Left kidney (tissue), 2 donors: ENCODE data around the gene WDR4. TPM values are rescaled to one million over a fixed set of nuclear protein-coding genes. Genes with fewer than 3 reads are reported as not detected.
"Not testable (repeated sequence)": the region's sequence is repeated elsewhere in the genome, so short reads cannot be mapped to it uniquely, and the experiment has no call there.

Source experiments
- DNase-seq: peaks from one replicate; pipeline ENCODE4 v3.0.0-alpha.2; 2013
- polyA plus RNA-seq: library from polyadenylated mRNA; unstranded; fragments of 120-200 nt; gene quantifications from one replicate; pipeline ENCODE4 v1.2.1, GENCODE V29; 2013; ENCODE audit not compliant: insufficient read length

The WDR4 gene
- polyA plus RNA-seq, 1 donor, result 11.8 TPM

DNA sequence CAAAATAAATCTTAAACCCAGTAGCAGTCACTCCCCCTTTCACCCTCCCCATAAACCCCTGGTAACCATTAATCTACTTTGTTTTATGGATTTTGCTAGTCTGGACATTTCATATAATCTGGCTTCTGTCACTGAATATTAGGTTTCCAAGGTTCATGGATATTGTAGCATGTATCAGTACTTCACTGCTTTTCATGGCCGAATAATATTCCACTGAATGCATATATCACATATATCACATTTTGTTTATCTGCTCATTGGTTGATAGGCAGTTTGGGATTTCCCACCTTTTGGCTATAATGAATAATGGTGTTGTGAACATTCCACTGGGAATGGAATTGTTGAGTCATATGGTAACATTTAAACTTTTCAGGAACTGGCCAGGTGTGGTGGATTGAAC is 4.6 kb upstream of the WDR4 start:
- DNase-seq, result no peak

GRCh38 chr21:42880352-42880751 is 1.0 kb upstream of the WDR4 start:
- DNase-seq, result no peak

DNA sequence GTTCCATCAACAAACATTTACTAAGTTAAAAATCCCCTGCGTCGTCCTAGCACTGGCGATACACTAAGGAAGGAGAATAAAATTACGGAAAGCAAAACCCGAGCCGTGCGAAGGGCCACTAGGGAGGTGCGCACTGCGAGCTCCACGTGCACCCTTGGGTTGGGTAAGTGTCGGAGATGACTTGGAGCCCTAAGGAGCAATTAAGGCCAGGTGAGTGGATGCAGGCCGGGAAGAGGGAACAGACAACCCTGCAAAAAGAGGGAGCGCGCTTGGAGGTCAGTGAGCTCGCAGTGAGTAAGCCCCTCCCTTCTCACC is 704 bp downstream of the WDR4 start:
- DNase-seq, result no peak

DNA sequence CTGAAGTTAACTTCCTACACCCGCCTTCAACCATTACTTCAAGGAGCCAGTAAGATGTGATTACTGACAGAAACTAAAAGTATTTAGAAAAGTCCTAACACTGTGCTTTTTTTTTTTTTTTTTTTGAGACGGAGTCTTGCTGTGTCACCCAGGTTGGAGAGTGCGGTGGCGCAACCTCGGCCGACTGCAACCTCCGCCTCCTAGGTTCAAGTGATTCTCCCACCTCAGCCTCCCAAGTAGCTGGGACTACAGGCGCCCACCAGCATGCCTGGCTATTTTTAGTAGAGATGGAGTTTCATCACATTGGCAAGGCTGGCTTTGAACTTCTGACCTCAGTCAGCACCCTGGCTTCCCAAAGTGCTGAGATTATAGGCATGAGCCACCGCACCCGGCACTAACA is 3.5 kb downstream of the WDR4 start:
- DNase-seq, result not testable (repeated sequence)

DNA sequence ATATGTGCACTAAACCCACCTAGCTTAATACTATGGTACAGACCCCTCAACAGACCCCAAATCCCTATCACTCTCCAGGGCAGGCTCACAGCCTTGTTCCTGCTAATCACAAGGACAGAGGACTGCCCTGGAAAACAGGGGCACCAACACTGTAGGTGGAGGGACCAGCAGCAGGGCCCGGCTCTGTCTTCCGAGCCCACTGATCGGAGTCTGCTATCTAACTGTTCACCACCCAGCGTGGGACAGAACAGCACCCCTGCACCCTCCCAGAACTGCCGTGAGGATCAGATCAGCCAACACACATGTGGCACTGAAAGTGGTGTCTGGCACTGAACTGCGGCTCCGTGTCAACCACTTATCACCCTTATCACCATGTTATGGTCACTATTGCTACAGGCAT is 6.2 kb downstream of the WDR4 start:
- DNase-seq, result no peak

- no peak for DNase-seq
Measured at GRCh38 chr21:42868196-42868595, 11.1 kb downstream of the WDR4 start.

- no peak for DNase-seq
Measured at GRCh38 chr21:42865776-42866160, 13.6 kb downstream of the WDR4 start.

GRCh38 chr21:42864815-42865775 is 14.2 kb downstream of the WDR4 start:
- DNase-seq, result no peak

DNA sequence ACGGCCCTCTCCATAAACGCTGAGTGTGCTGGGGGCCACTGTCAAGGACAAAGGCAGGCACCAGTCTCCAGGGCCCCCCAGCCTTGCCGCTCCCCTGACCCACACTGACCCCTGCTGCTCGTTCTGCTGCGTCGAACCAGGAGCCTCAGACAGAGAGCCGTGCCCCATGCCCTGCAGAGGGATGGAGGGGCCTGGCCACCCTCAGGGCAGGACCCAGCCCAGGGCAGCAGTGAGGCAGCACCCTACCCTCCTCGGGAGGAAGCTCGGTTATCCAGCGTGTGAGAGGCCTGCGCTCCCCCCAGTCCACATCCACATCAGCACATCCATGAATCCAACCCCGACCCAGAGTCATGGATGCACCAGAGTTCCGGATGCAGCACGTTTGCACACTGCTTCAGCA is 15.1 kb downstream of the WDR4 start:
- no peak for DNase-seq

DNA sequence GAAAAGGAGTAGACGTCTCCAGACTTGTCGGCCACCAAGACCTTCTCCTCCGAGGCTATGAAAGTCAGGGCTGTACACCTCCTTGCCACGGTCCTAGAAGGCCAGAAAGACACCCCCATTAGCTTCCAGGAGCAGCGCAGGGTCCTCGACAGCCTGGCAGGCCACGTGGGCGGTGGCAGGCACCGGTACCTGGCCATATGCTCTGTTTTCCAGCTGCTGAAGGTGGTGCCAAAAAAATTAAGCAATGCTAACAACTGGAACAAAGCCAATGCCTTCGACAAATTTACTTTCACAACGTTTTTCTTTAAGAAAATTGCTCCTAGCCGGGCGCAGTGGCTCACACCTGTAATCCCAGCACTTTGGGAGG is 15.9 kb downstream of the WDR4 start:
- DNase-seq, result no peak

GRCh38 chr21:42862774-42863503 is 16.4 kb downstream of the WDR4 start:
- DNase-seq, result no peak

- DNase-seq, result no peak
Measured at GRCh38 chr21:42861848-42862400, 17.4 kb downstream of the WDR4 start.

GRCh38 chr21:42861311-42861847 is 18.0 kb downstream of the WDR4 start:
- no peak for DNase-seq

DNA sequence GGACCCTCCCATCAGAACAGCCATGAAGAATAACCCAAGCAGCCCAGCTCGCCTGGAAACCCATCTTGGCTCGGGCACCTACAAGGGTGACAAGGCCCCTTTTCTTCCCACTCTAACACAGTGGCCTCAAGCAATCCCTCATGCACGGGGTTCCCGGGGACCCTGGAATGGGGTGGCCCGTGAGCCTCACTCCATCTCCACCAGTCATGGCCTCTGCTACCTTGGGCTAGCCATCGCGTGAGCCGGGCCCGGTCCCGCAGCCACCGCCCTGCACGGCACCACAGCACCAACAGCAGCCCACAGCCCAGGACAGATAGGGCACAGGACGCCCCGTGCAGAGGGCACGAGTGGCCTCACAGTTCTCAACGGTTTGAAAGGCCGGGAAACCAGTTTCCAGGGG is 19.0 kb downstream of the WDR4 start:
- DNase-seq, result no peak

DNA sequence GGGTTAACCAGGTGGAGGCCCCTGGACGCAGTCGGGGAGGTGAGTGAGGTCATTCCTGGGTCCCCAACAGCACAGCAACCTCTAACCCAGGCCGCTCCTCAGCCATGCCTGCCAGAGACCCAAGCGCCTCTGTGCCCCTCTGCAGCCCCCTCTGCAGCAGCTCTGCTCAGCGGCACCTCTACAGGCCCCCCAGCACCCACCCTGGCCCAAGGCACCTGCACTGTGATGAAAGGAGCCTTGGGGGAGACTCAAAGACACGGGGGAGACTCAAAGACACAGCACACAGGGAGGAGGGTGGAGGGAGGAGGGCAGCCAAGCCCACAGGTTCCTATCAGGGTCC is 19.5 kb downstream of the WDR4 start:
- no peak for DNase-seq

DNA sequence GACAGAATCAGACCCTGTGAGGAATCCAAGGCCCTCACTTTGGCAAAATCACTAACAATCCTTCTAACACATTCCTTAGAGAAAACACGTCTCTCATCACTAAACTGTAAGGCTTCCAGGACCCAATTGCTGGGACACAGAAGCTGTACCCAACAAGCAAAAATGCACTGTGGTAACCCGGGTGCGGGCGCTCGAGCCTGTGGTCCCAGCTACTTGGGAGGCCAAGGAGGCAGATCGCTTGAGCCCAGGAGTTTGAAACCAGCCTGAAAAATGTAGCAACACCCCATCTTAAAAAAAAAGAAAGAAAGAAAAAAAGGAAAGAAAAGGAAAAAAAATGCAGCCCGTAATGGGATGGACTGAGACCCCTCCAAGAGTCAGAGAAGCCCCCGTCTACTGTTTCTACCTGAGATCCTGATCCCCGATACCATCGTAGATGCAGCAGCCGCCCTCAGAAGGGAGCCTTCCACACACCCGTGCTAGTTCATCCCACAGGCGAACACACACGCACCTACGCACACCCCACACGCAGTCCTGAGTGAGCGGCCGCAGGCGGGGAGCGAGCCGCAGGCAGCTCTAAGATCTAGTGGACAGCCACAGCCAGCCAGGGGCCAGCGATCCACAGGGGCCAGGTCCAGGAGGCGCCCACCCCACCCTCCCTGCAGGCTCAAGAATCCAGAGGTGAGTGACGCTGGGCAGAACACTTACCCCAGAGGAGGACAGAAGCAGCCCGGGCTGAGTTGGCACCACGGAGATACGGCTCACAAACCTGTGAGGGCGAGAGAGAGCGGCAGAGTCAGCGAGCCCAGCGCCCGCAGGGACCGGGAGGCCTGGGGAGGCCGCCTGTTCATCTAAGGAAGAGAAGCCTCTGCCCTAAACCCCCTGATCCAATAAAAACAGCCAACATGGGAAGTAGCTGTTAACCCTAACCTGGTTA is 20.1 kb downstream of the WDR4 start:
- DNase-seq, result no peak

DNA sequence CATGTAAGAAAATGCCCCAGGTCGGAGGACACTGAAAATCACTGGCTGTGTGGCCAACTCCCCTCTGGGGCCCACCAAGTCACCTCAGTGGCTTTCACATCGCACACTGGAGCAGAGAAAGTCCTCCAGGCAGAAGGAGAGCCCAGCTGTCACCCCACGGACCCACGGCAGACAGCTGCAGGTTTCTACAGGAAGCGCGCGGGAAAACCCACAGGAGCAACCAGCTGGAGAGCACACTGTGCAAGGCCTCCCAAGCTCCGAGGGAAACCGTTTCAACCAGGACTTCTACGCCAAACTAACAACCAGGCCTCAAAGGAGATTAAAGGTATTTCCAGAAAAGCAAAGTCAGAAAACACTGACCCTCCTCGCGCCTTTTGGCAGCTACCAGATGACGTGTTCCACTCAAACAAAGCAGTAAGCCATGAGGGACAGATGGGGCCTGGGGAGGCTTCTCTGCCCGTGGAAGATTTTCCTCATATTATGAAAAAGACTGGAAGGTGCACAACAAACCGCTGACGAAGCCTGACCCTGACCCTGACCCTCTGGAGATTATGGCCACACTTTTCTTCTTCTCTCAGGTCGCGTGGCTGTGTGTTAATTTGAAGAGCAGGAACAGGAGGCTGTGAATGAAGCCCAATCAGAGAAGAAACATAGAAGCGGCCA is 21.0 kb downstream of the WDR4 start:
- DNase-seq, result no peak

DNA sequence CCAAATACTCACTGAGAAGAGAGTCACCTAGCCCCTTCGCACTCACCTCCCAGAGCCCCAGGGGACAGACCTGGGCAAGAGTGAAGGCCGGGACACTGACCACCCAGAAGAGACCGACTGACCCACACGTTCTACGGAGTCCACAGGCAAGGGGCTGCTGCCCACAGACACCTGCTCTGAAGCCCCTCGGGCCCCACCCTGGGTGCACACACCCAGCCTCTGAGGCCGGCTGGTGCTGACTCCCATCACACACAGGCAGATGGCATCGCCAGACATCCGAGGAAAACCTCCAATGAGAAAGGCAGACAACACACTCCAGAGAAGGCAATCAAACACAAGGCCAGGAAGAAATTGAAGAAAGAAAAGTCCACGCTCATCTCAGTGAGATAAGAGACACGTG is 22.1 kb downstream of the WDR4 start:
- no peak for DNase-seq

- DNase-seq, result no peak
Measured at GRCh38 chr21:42855937-42856335, 23.4 kb downstream of the WDR4 start.

- DNase-seq, result no peak
Measured at GRCh38 chr21:42855171-42855936, 24.0 kb downstream of the WDR4 start.
